Caki2 (cell line): Measurements from ENCODE around the gene TLCD2. TPM values are rescaled to one million over a fixed set of nuclear protein-coding genes. Genes with fewer than 3 reads are reported as not detected.
"Not testable (repeated sequence)": the region's sequence is repeated elsewhere in the genome, so short reads cannot be mapped to it uniquely, and the experiment has no call there.

Experiments used
- DNase-seq: peaks from one replicate; pipeline ENCODE4 v3.0.0-alpha.2; 2015; ENCODE audit warnings: low read depth
- in situ Hi-C: cut with HindIII; loops from 2 replicates; pipeline ENCODE4 v1.10.0; 2016; ENCODE audit warnings: low sequenced_read_pairs, low pct_unique_long_range_greater_than_20kb, mixed read lengths
- total RNA-seq: library from RNA; depleted of rRNA; stranded (reverse); fragments of >200 nt; shearing (Covaris generic); gene quantifications from 2 replicates; pipeline ENCODE4 v1.2.3, GENCODE V29; 2014; ENCODE audit warnings: low replicate concordance

TLCD2 gene
- total RNA-seq, 1 experiment from 2014 or later: 1.0 TPM

- in situ Hi-C loops: no loop called here
These were observed 14.2 kb upstream of the TLCD2 start, which contains the start of gene WDR81 for GRCh38 chr17:1724351-1724868. Gene WDR81, plus strand, starts transcription at chr17:1724704. Its CDS starts 256 bp downstream, at chr17:1724960.

GRCh38 chr17:1722022-1722421 is 11.8 kb upstream of the TLCD2 start:
- in situ Hi-C loops, DNase-seq: not testable (repeated sequence)

More at GRCh38 chr17:1724351-1724868, 14.2 kb upstream of the TLCD2 start, which contains the start of gene WDR81:
- DNase-seq: peak; percentile 59

- in situ Hi-C loops: no loop called here
- peak; percentile 39 for DNase-seq
These were observed 10.7 kb upstream of the TLCD2 start for GRCh38 chr17:1720856-1721386.

DNA sequence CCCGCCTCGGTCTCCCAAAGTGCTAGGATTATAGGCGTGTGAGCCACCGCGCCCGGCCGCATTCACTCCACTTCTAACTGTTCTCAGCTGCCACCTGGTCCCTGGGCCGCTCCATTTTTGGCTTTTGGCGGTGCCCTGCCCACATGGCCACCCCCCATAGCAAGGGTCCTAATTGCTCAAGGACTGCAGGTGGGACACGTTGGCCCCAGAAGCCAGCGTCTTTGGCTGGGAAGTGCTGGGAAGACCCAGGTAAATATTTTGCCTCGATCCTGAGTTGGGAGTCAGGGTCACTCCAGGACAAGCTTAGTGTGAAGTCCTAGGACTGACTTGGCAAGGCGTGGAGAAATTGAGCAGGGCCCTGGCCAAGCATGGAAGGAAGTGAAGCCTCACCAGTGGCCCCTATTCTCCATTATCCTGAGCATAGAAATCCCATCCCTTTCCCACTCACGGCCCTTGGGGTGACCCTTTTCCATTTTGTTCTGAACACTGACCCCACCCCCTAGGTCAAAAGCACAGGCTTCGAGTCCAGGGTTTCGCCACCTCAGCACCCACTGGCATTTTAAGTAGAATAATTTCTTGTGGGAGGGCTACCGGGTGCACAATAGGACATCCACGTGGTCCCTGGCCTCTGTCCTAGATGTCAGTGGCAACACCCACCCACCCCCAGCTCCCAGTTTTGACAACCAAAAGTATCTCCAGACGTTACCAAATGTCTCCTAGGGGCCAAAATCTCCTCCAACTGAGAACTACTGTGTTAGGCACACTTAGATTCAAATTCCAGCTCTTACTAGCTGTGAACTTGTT is 8.4 kb upstream of the TLCD2 start:
- DNase-seq: no peak
- in situ Hi-C loops: no loop called here

GRCh38 chr17:1716912-1717695 is 6.9 kb upstream of the TLCD2 start:
- in situ Hi-C loops: no loop called here
- DNase-seq: peak; percentile 98

DNA sequence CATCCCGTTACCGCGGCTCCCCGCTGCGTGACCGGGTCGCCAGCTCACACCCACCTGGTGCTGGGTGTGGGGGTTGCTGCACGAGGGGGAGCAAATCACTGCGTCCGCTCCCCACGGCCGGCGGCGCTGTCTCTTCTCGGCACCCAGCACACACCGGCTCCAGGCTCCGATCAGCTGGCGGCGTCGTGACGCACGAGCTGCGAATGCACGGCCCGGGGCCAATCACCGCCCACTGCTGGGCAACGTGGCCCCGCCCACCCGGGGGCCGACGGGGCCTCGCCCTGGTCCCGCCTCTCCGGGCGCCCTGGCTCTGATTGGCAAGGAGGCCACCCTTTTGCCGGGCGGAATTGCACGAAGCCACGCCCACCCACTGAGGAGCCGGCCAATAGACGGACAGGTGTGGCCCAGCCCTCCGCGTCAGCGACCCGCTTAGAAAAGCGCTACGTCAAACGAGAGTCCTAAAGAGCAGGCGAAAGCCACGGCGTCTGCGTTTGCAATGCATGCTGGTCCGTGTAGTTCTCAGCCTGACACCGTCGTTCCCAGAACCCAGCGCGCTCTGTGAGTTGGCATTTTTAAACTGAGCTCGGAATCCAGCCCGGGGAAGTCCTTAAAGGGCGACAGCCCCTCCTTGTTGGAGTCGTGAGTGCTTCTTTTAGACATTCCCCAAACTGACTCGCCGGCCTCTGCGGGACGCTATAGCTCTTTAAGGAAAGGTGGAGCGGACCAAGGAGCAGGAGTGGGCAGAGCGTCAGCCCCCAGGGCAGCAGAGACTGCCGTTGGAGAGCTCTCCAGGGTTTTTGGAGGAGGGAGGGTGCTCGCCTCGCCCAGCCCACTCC is 6.1 kb upstream of the TLCD2 start:
- in situ Hi-C loops: no loop called here
- peak; percentile 99 for DNase-seq

DNA sequence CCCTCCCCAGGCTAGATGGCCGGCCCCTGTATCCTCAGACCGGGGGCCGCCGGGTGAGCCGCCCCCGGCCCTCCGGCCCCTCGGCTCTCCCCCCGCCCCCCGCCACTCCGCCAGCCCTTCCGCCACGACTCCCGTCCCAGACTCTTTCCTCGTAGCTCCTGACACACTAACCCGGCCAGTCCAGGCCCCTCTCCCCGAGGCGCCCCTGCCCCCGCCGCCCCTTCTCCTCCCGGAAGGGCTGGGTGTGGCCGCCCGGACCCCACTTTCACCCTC is 5.6 kb upstream of the TLCD2 start:
- in situ Hi-C loops: no loop called here

GRCh38 chr17:1714980-1715802 is 5.0 kb upstream of the TLCD2 start:
- peak; percentile 88 for DNase-seq
- in situ Hi-C loops: no loop called here

More for the DNA sequence above, 5.6 kb upstream of the TLCD2 start:
- DNase-seq: no peak

DNA sequence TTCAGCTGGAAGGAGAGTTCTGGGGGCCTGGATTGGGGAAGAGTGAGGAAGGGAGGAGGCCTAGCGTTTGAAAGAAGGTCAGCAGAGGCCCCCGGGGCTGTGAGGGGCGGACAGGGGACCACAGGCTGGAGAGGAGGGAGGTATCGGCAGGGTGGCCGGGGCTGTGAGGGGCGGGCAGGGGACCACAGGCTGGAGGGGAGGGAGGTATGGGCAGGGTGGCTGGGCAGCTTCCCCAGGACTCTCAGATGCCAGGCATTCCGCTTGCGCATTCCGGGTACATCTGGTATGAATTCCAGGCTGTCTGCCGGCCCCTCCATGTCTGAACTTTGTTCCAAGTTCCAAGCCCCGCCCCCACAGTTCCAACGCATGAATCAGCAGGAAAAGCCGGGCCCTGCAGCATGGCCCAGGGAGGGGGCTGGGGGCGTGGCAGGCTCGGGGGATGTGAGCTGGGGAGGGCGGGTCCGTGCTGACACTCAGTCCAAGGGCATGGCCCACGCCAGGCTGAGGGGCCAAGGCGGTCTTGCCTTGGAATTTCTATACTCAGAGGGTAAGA is 4.3 kb upstream of the TLCD2 start:
- peak; percentile 91 for DNase-seq
- in situ Hi-C loops: no loop called here

- DNase-seq: peak; percentile 67
- in situ Hi-C loops: no loop called here
These were observed 3.8 kb upstream of the TLCD2 start for GRCh38 chr17:1713878-1714426.

- no peak for DNase-seq
- in situ Hi-C loops: no loop called here
These were observed 3.1 kb upstream of the TLCD2 start for GRCh38 chr17:1713160-1713877.

DNA sequence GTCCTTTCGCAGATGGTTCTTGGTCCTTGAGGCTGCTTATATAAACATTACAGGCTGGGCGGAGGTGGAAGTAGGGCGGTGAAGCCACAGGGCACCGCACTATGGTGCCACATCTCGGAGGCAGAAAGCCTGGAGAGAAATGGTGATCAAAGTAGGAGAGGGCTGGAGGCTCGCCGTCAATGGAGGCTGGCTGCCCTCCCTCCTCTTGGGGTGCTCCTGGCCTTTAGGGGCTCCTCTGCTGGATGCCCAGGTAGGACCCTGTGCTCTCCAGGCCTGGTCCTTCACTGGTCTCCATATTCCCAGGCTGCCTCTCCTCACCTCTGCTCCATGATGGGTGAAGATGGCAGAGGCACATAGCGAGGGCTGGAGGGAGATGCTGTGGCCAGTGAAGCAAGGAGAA is 2.1 kb upstream of the TLCD2 start:
- in situ Hi-C loops: no loop called here
- no peak for DNase-seq

DNA sequence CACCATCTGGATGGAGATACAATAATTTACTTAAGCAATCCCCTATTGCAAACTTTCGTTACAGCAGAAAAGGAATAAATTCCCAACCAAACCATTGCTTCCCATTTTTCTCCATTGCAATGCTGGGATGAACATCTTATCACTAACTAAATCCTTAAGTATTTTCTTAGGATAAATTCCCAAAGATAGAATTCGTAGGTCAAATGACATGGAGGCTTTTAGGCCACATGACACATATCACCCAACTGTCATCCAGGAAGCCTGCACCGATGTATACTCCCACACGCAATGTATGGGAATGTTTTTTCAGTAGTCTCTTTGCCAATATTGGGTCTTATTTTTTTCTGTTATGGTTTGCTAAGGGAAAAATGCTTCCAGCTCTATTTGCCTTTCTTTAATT is 1.6 kb upstream of the TLCD2 start:
- in situ Hi-C loops: no loop called here
- DNase-seq: no peak

DNA sequence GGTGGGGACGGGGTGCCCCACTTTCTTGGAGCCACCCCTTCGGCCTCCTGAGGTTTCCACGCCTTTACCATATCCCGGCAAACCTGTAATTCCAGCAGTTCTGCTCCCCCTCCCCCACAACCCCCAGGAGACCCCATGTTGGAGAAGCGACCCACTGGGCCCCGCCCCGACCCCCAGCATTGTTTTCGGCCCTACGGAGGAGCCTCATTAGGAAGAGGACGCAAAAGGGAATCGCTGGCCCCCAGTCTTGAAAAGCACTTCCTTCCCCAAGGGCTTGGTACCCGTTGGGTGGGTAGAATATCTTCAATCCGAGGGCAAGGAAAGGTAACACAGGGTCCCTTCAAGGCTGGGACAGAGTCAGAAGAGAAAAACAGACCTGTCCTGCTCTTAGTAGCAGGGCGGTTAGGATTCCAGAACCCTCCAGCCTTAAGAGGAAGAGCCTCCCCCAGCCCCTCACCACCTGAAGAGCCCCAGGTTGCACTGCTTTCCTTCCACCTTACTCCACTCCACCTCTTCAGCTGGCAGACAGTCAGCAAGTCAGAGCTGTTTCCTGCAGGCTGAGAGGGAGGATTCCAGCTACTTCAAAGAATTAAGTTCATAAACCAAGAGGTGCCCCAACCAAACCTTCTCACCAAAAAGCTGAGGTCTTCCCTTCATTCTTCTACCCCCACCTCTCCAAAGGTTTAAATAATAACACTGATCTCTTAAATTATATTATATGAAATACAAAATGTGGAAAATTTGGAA is 803 bp upstream of the TLCD2 start:
- DNase-seq: no peak
- in situ Hi-C loops: no loop called here

DNA sequence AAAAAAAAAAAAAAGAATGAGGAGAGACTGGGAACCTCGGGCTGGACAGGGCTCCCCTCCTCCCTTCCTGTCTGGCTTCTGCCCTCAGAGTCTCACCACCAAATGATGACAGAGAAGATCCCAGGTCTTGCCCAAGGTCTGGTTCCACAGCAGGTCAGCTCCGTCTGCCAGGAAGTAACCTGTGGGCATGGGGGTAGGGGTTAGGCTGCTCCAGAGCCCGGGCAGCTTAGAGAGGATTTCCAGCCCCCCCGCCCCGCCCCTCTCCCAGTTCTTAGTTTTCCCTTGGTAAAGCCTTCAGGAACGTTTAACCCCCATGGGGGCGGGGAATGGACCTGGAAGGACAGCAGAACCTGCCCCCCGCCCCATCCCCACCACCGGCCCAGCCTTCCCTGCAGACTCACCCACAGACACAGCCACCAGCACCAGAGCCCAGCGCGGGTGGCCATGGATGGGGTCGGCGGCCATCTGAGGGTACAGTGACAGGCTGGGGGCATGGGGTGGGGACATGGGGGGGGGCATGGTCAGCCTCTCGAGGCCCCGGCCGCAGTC is 700 bp downstream of the TLCD2 start:
- DNase-seq: no peak
- in situ Hi-C loops: no loop called here
